Epithelial cell of prostate (primary cell): ENCODE measurements around the gene ZNG1B.
"Not testable (repeated sequence)": the region's sequence is repeated elsewhere in the genome, so short reads cannot be mapped to it uniquely, and the experiment has no call there.

Source experiments
- DNase-seq: peaks from one replicate; pipeline ENCODE4 v3.0.0-alpha.2; 2011; ENCODE audit warnings: low read depth, low spot score
- H3K27ac ChIP-seq: fragments of 450-650 bp; 2 replicates; pipeline ENCODE4 v1.5.1; 2017; ENCODE audit warnings: mild to moderate bottlenecking

ZNG1B gene

GRCh38 chr2:113437508-113438465 lies at the start of gene ZNG1B:
ZNG1B (plus strand) TSS chr2:113437691; CDS start chr2:113437869, 178 bp downstream.
- peak; percentile 0 for DNase-seq
- peak within 1 kb of the TSS; percentile 54 for H3K27ac ChIP-seq

- no peak for DNase-seq
- H3K27ac ChIP-seq: no peak overlapping the region
Measured at GRCh38 chr2:113390124-113390849, 47.2 kb upstream of the ZNG1B start.

- H3K27ac ChIP-seq: no peak overlapping the region
- no peak for DNase-seq
Measured at GRCh38 chr2:113391073-113391472, 46.4 kb upstream of the ZNG1B start.

GRCh38 chr2:113406114-113406513 lies 31.4 kb upstream of the ZNG1B start:
- no peak for DNase-seq
- no peak overlapping the region for H3K27ac ChIP-seq

- H3K27ac ChIP-seq: no peak overlapping the region
- DNase-seq: no peak
Measured at GRCh38 chr2:113407446-113408099, 29.9 kb upstream of the ZNG1B start.

- H3K27ac ChIP-seq, DNase-seq: not testable (repeated sequence)
Measured at GRCh38 chr2:113411725-113412352, 25.7 kb upstream of the ZNG1B start.

- not testable (repeated sequence) for DNase-seq, H3K27ac ChIP-seq
Measured at GRCh38 chr2:113412774-113413173, 24.7 kb upstream of the ZNG1B start.

GRCh38 chr2:113431773-113432172 lies 5.7 kb upstream of the ZNG1B start:
- DNase-seq, H3K27ac ChIP-seq: not testable (repeated sequence)

GRCh38 chr2:113433468-113433867 lies 4.0 kb upstream of the ZNG1B start:
- not testable (repeated sequence) for DNase-seq, H3K27ac ChIP-seq

GRCh38 chr2:113465770-113466169 lies 28.3 kb downstream of the ZNG1B start:
- not testable (repeated sequence) for H3K27ac ChIP-seq, DNase-seq

GRCh38 chr2:113476688-113477368 lies 39.3 kb downstream of the ZNG1B start:
- not testable (repeated sequence) for DNase-seq, H3K27ac ChIP-seq

- not testable (repeated sequence) for H3K27ac ChIP-seq, DNase-seq
Measured at GRCh38 chr2:113496527-113496926, 59.0 kb downstream of the ZNG1B start.

GRCh38 chr2:113498365-113498764 lies 60.9 kb downstream of the ZNG1B start, which contains the start of gene FOXD4L1:
FOXD4L1 (plus strand) TSS chr2:113498665; CDS start chr2:113499257, 592 bp downstream.
- DNase-seq: not testable (repeated sequence)

GRCh38 chr2:113499019-113499885 lies 61.8 kb downstream of the ZNG1B start:
- not testable (repeated sequence) for DNase-seq, H3K27ac ChIP-seq

More at GRCh38 chr2:113498365-113498764, 60.9 kb downstream of the ZNG1B start, which contains the start of gene FOXD4L1:
- not testable (repeated sequence) for H3K27ac ChIP-seq

GRCh38 chr2:113499886-113500722 lies 62.6 kb downstream of the ZNG1B start:
- not testable (repeated sequence) for H3K27ac ChIP-seq, DNase-seq

GRCh38 chr2:113500723-113501038 lies 63.2 kb downstream of the ZNG1B start:
- not testable (repeated sequence) for H3K27ac ChIP-seq, DNase-seq

- H3K27ac ChIP-seq, DNase-seq: not testable (repeated sequence)
Measured at GRCh38 chr2:113502216-113503093, 65.0 kb downstream of the ZNG1B start.
